ENCODE results near the gene ARPC1A. TPM values are rescaled to one million over a fixed set of nuclear protein-coding genes. Genes with fewer than 3 reads are reported as not detected.
A peak's percentile ranks its signal among the peaks of the same experiment; 100 is the strongest.
"Not testable (repeated sequence)": the region's sequence is repeated elsewhere in the genome, so short reads cannot be mapped to it uniquely, and the experiment has no call there.

The ARPC1A gene
- total RNA-seq, 4 donors from 2014 or later, result 75.0 to 112 (median 98.3) TPM

- peaks cover 0 to 96% of the 10 kb centered on the region in 2 donors for H3K36me3 ChIP-seq
- no peaks in the 10 kb centered on the region for H3K4me1 ChIP-seq
- no peaks in the 10 kb centered on the region for H3K9me3 ChIP-seq
- ATAC-seq, result no peak
- no peaks in the 10 kb centered on the region for H3K27me3 ChIP-seq
- WGBS, 2 donors (ENCODE audit: low coverage in 1 of 2), result 75 to 92% methylated on average over 2 to 3 of the region's 3 CpGs
- no peak for TF ChIP-seq POLR2A (IDR thresholded peaks at IDR 0.05)
- TF ChIP-seq POLR2AphosphoS5 (IDR thresholded peaks at IDR 0.05), result no peak
- no peak for TF ChIP-seq CTCF (IDR thresholded peaks at IDR 0.05)
- TF ChIP-seq EP300 (IDR thresholded peaks at IDR 0.05), result no peak
- no peak overlapping the region for H3K27ac ChIP-seq
- H3K4me3 ChIP-seq, result no peak overlapping the region
Measured at GRCh38 chr7:99339595-99339994, 13.9 kb downstream of the ARPC1A start.

- TF ChIP-seq POLR2AphosphoS5 (IDR thresholded peaks at IDR 0.05), result no peak
- TF ChIP-seq POLR2A (IDR thresholded peaks at IDR 0.05), result no peak
- no peak for TF ChIP-seq CTCF (IDR thresholded peaks at IDR 0.05)
- TF ChIP-seq EP300 (IDR thresholded peaks at IDR 0.05), result no peak
- no peaks in the 10 kb centered on the region for H3K4me1 ChIP-seq
- no peak for ATAC-seq
- H3K27ac ChIP-seq, result peak overlapping the region in 1 of 4 donors; percentile 0
- no peak overlapping the region for H3K4me3 ChIP-seq
- H3K27me3 ChIP-seq, result no peaks in the 10 kb centered on the region
- peaks cover 0 to 96% of the 10 kb centered on the region in 2 donors for H3K36me3 ChIP-seq
- no peaks in the 10 kb centered on the region for H3K9me3 ChIP-seq
- 75 to 88% methylated on average over 1 to 2 of the region's 3 CpGs for WGBS, 2 donors (ENCODE audit: low coverage in 1 of 2)
Measured at GRCh38 chr7:99340659-99341058, 15.0 kb downstream of the ARPC1A start.

- Histone ChIP-seq H3K4me1 (no peaks in the 10 kb centered on the region), H3K9me3 (no peaks in the 10 kb centered on the region), H3K27me3 (no peaks in the 10 kb centered on the region), H3K27ac (no peak overlapping the region), H3K4me3 (no peak overlapping the region), H3K36me3 (peaks cover 0 to 96% of the 10 kb centered on the region in 2 donors)
- WGBS, 2 donors (ENCODE audit: low coverage in 1 of 2), result 91 to 94% methylated on average over 8 to 10 of the region's 13 CpGs
- TF ChIP-seq EP300 (IDR thresholded peaks at IDR 0.05), result no peak
- TF ChIP-seq POLR2AphosphoS5 (IDR thresholded peaks at IDR 0.05), result no peak
- TF ChIP-seq CTCF (IDR thresholded peaks at IDR 0.05), result no peak
- TF ChIP-seq POLR2A (IDR thresholded peaks at IDR 0.05), result no peak
- no peak for ATAC-seq
Measured at GRCh38 chr7:99344061-99344647, 18.5 kb downstream of the ARPC1A start.

- 100% methylated on average over 2 of the region's 3 CpGs; no CpG with 5 or more reads in 1 of the 2 donors for WGBS, 2 donors (ENCODE audit: low coverage in 1 of 2)
- not testable (repeated sequence) for H3K4me3 ChIP-seq, ATAC-seq, H3K27me3 ChIP-seq, H3K4me1 ChIP-seq, H3K27ac ChIP-seq, H3K9me3 ChIP-seq
- H3K36me3 ChIP-seq, result peaks cover 0 to 97% of the 10 kb centered on the region in 2 donors
Measured at GRCh38 chr7:99350641-99351040, 24.9 kb downstream of the ARPC1A start.

GRCh38 chr7:99352247-99352646, 26.5 kb downstream of the ARPC1A start:
- H3K27me3 ChIP-seq, result no peaks in the 10 kb centered on the region
- no peaks in the 10 kb centered on the region for H3K9me3 ChIP-seq
- H3K36me3 ChIP-seq, result peaks cover 0 to 99% of the 10 kb centered on the region in 2 donors
- H3K4me3 ChIP-seq, result no peak overlapping the region
- H3K4me1 ChIP-seq, result no peaks in the 10 kb centered on the region
- TF ChIP-seq POLR2AphosphoS5 (IDR thresholded peaks at IDR 0.05) (no peak), EP300 (IDR thresholded peaks at IDR 0.05) (no peak), POLR2A (IDR thresholded peaks at IDR 0.05) (no peak), CTCF (IDR thresholded peaks at IDR 0.05) (no peak)
- WGBS, 2 donors (ENCODE audit: low coverage in 1 of 2), result 96% methylated on average over 4 to 5 of the region's 5 CpGs
- no peak overlapping the region for H3K27ac ChIP-seq
- no peak for ATAC-seq
